ENCODE measurements around the gene LMX1A.

The LMX1A gene

DNA sequence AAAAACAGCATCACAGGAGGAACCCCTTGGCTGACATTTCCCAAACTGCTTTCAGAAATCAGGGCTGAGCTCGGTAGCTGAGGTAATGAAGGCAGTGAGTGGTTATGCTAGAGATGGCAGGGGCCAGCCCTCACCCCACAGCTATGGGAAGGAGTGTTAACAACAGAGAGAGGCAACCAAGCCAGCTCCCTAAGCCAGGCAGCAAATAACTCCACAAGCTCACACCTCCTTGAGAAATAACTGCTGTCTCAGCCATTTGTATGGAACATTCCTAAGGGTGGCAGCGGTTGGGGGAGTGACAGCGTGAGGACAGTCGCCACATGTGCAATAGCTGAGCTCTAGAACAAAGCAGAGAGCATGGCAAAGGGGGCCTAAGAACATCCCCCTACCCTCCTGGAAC is 42.6 kb downstream of the LMX1A start:
- Histone ChIP-seq H3K4me2 (ENCODE audit: low read depth, low read length) (no peak overlapping the region), H3K4me1 (ENCODE audit: low read length) (no peaks in the 10 kb centered on the region), H3K36me3 (replicated peaks; ENCODE audit: insufficient read depth, low read length) (no peaks in the 10 kb centered on the region), H3K9ac (ENCODE audit: low read length) (no peak overlapping the region), H3K9me2 (replicated peaks; ENCODE audit: insufficient read depth, low read length) (no peaks in the 10 kb centered on the region), H3F3A (ENCODE audit: insufficient read depth, low read length) (no peaks in the 10 kb centered on the region), H3K27me3 (replicated peaks; ENCODE audit: insufficient read depth, low read length) (no peaks in the 10 kb centered on the region), H4K20me1 (ENCODE audit: insufficient read depth, low read length) (no peaks in the 10 kb centered on the region), H3K9me3 (replicated peaks; ENCODE audit: insufficient read depth, low read length) (no peaks in the 10 kb centered on the region), H3K79me2 (ENCODE audit: low read length) (no peaks in the 10 kb centered on the region), H3K27ac (ENCODE audit: low read length) (no peak overlapping the region), H3K4me3 (ENCODE audit: low read length) (no peak overlapping the region), H2AFZ (ENCODE audit: low read length) (no peak overlapping the region)
- DNase-seq = no peak
- TF ChIP-seq EZH2phosphoT487 (IDR thresholded peaks at IDR 0.05; ENCODE audit: low read length) (no peak), EZH2 (optimal IDR thresholded peaks at IDR 0.05; ENCODE audit: low read depth, low read length) (no peak)
- TF ChIP-seq, protein P1, sequence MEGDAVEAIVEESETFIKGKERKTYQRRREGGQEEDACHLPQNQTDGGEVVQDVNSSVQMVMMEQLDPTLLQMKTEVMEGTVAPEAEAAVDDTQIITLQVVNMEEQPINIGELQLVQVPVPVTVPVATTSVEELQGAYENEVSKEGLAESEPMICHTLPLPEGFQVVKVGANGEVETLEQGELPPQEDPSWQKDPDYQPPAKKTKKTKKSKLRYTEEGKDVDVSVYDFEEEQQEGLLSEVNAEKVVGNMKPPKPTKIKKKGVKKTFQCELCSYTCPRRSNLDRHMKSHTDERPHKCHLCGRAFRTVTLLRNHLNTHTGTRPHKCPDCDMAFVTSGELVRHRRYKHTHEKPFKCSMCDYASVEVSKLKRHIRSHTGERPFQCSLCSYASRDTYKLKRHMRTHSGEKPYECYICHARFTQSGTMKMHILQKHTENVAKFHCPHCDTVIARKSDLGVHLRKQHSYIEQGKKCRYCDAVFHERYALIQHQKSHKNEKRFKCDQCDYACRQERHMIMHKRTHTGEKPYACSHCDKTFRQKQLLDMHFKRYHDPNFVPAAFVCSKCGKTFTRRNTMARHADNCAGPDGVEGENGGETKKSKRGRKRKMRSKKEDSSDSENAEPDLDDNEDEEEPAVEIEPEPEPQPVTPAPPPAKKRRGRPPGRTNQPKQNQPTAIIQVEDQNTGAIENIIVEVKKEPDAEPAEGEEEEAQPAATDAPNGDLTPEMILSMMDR (IDR thresholded peaks at IDR 0.05; ENCODE audit: low read length) = no peak

DNA sequence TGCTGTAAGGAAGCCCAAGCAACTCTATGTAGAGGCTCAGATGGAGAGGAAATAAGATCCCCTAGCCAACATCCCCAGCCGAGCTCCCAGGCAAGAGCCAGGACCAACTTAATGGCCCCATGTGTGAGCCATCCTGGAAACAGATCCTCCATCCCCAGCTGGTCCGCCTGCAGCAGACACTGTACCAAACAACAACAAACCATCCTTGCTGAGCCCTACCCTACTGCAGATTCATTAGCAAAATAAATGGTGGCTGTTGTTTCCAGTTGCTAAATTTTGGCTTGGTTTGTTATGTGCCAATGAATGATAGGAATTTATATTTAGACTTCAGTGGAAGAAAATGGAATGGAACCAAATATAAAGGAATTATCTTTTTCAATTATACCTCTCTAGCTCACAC is 43.9 kb downstream of the LMX1A start:
- Histone ChIP-seq H3K4me2 (ENCODE audit: low read depth, low read length) (no peak overlapping the region), H3K36me3 (replicated peaks; ENCODE audit: insufficient read depth, low read length) (no peaks in the 10 kb centered on the region), H3K79me2 (ENCODE audit: low read length) (no peaks in the 10 kb centered on the region), H3K27me3 (replicated peaks; ENCODE audit: insufficient read depth, low read length) (no peaks in the 10 kb centered on the region), H3K27ac (ENCODE audit: low read length) (no peak overlapping the region), H3K9me2 (replicated peaks; ENCODE audit: insufficient read depth, low read length) (no peaks in the 10 kb centered on the region), H3K9me3 (replicated peaks; ENCODE audit: insufficient read depth, low read length) (no peaks in the 10 kb centered on the region), H2AFZ (ENCODE audit: low read length) (no peak overlapping the region), H3K9ac (ENCODE audit: low read length) (no peak overlapping the region), H4K20me1 (ENCODE audit: insufficient read depth, low read length) (no peaks in the 10 kb centered on the region), H3K4me1 (ENCODE audit: low read length) (no peaks in the 10 kb centered on the region), H3K4me3 (ENCODE audit: low read length) (no peak overlapping the region), H3F3A (ENCODE audit: insufficient read depth, low read length) (no peaks in the 10 kb centered on the region)
- TF ChIP-seq, protein P1 (IDR thresholded peaks at IDR 0.05; ENCODE audit: low read length) = no peak
- TF ChIP-seq EZH2 (optimal IDR thresholded peaks at IDR 0.05; ENCODE audit: low read depth, low read length) = no peak
- no peak for TF ChIP-seq EZH2phosphoT487 (IDR thresholded peaks at IDR 0.05; ENCODE audit: low read length)
- no peak for DNase-seq

DNA sequence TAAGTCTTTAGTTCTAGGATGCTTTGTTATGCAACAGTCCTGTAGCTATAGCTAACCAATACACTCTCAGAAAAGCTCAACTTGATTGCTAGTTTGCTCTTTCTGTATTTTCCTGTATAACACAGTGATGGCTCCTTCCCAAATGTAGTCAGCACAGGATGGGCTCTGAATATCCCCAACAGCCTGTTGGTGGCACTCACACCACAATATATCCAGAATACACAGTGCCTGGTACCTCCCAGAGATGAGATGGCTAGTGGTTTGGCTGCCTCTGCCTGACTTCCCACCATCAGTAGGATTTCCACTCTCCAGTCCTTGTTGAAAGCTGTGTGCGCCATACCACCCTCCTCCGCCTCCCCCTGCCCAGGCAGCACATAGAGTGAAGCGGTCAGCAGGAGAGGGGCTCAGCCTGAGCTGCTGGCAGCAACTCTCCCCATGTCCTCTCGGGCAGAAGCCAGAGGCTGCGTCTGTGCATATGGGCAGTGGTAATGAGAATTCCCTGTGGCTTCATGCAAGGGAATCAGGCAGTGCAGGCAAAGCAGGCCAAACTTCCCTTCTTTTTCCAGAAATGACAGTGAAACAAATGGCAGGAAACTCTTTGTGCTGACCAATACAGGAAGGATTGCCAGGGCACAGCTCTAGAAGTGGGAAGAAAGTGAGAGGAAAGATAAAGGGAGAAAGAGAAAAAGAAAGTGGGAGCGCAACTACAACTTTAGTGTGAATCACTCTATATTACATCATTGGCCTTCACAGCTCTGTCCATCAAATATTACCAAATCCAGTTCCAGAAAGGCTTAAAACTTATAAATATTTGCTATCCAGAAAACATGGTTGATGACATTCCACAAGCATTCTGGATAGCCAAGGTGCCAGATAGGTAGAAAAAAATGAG is 49.7 kb downstream of the LMX1A start:
- no peak overlapping the region for H2AFZ ChIP-seq (ENCODE audit: low read length)
- H3K4me2 ChIP-seq (ENCODE audit: low read depth, low read length) = no peak overlapping the region
- H3F3A ChIP-seq (ENCODE audit: insufficient read depth, low read length) = no peaks in the 10 kb centered on the region
- no peak overlapping the region for H3K4me3 ChIP-seq (ENCODE audit: low read length)
- H3K9ac ChIP-seq (ENCODE audit: low read length) = no peak overlapping the region
- H3K27ac ChIP-seq (ENCODE audit: low read length) = no peak overlapping the region
- H4K20me1 ChIP-seq (ENCODE audit: insufficient read depth, low read length) = no peaks in the 10 kb centered on the region
- H3K9me3 ChIP-seq (replicated peaks; ENCODE audit: insufficient read depth, low read length) = no peaks in the 10 kb centered on the region
- H3K4me1 ChIP-seq (ENCODE audit: low read length) = no peaks in the 10 kb centered on the region
- H3K27me3 ChIP-seq (replicated peaks; ENCODE audit: insufficient read depth, low read length) = no peaks in the 10 kb centered on the region
- DNase-seq = no peak
- no peaks in the 10 kb centered on the region for H3K79me2 ChIP-seq (ENCODE audit: low read length)
- no peaks in the 10 kb centered on the region for H3K36me3 ChIP-seq (replicated peaks; ENCODE audit: insufficient read depth, low read length)
- H3K9me2 ChIP-seq (replicated peaks; ENCODE audit: insufficient read depth, low read length) = no peaks in the 10 kb centered on the region
- TF ChIP-seq EZH2 (optimal IDR thresholded peaks at IDR 0.05; ENCODE audit: low read depth, low read length) (no peak), EZH2phosphoT487 (IDR thresholded peaks at IDR 0.05; ENCODE audit: low read length) (no peak)
- TF ChIP-seq, protein P1 (IDR thresholded peaks at IDR 0.05; ENCODE audit: low read length) = no peak
